ENCODE data around the gene TSPAN9. TPM values are rescaled to one million over a fixed set of nuclear protein-coding genes. Genes with fewer than 3 reads are reported as not detected.
A peak's percentile ranks its signal among the peaks of the same experiment; 100 is the strongest.

TSPAN9 gene
- total and polyA plus RNA-seq, 11 donors: 70.0 to 387 (median 151) TPM

DNA sequence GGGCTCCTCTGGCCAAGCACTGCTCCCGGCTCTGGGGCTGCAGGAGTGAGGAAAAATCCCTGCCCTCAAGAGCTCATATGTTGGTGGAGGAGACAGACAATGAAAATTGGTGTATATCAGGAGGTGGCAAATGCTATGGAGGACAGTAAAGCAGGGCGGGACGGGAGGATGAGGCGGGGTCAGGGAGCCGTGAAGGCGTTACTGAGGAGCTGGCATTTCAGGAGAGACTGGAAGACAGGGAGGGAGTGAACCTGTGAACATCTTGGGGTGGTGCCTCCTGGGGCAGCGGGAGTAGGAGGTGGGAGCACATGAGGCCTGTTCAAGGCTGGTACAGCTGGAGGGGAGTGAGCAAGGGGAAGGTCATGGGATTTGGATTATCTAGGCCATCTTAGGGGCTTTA lies 26.6 kb downstream of the TSPAN9 start:
- H3K27ac ChIP-seq: peak overlapping the region in 6 of 12 donors; percentile 12 to 65 (median 44)

DNA sequence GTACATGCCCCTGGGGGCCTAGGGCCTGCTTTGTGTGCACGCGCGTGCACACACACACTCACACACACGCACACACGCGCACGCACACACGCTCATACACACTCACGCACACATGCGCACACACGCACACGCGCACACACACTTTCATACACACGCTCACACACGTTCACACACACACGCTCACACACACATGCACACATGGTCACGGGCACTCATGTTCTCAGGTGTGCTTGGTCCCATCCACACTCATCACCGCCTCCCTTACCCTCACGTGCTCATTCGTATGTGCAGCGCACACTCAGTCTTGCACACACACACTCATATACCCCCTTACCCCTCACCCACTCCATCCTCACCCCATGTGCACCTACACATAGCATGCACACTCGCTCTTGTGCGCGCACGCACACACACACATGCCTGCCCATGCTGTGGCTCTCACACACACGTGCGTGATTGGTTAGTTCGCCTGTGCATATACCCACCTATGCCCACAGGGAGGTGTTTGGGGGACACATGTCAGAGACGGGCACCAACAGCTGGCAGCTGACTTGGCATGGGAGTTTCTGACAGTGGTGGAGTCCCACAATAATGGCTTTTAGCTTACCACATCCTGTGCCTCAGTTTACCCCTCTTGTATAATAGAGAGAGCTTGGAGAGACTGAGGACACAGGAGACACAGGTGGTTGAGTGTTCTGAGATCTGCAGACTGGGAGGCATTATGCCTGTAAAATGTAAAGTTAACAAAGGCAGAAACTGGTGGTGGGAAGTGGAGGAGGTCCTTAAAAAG lies 28.7 kb downstream of the TSPAN9 start:
- no peak for TF ChIP-seq POLR2A (IDR thresholded peaks at IDR 0.05)
- TF ChIP-seq, protein P1, sequence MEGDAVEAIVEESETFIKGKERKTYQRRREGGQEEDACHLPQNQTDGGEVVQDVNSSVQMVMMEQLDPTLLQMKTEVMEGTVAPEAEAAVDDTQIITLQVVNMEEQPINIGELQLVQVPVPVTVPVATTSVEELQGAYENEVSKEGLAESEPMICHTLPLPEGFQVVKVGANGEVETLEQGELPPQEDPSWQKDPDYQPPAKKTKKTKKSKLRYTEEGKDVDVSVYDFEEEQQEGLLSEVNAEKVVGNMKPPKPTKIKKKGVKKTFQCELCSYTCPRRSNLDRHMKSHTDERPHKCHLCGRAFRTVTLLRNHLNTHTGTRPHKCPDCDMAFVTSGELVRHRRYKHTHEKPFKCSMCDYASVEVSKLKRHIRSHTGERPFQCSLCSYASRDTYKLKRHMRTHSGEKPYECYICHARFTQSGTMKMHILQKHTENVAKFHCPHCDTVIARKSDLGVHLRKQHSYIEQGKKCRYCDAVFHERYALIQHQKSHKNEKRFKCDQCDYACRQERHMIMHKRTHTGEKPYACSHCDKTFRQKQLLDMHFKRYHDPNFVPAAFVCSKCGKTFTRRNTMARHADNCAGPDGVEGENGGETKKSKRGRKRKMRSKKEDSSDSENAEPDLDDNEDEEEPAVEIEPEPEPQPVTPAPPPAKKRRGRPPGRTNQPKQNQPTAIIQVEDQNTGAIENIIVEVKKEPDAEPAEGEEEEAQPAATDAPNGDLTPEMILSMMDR (IDR thresholded peaks at IDR 0.05): no peak
- H3K9me3 ChIP-seq: no peaks in the 10 kb centered on the region
- H3K27ac ChIP-seq: no peak overlapping the region
- DNase-seq (peak in 1 of 5 donors; percentile 23), ATAC-seq (peak in 1 of 4 donors; percentile 3)
- intact Hi-C loops (cut with DNase I): no loop called here
- peaks cover 19 to 80% (median 59%) of the 10 kb centered on the region in 12 donors for H3K4me1 ChIP-seq
- no peak overlapping the region for H3K4me3 ChIP-seq
- WGBS, 4 donors: 87 to 93% (median 90%) methylated on average over 29 of the region's 29 CpGs
- peaks cover 0 to 4% (median under 1%) of the 10 kb centered on the region in 9 donors for H3K36me3 ChIP-seq
- H3K27me3 ChIP-seq: no peaks in the 10 kb centered on the region

More for the DNA sequence above, 26.6 kb downstream of the TSPAN9 start:
- DNase-seq: no peak
- Histone ChIP-seq H3K4me1 (peaks cover 19 to 83% (median 71%) of the 10 kb centered on the region in 12 donors), H3K4me3 (no peak overlapping the region), H3K27me3 (no peaks in the 10 kb centered on the region), H3K9me3 (peaks cover 0 to 6% (median 0%) of the 10 kb centered on the region in 12 donors), H3K36me3 (no peaks in the 10 kb centered on the region)
- 87 to 93% (median 88%) methylated on average over 7 of the region's 7 CpGs for WGBS, 4 donors
- TF ChIP-seq, protein P1 (IDR thresholded peaks at IDR 0.05): no peak
- TF ChIP-seq POLR2A (IDR thresholded peaks at IDR 0.05): no peak
- no peak for ATAC-seq
- intact Hi-C loops (cut with DNase I): no loop called here

DNA sequence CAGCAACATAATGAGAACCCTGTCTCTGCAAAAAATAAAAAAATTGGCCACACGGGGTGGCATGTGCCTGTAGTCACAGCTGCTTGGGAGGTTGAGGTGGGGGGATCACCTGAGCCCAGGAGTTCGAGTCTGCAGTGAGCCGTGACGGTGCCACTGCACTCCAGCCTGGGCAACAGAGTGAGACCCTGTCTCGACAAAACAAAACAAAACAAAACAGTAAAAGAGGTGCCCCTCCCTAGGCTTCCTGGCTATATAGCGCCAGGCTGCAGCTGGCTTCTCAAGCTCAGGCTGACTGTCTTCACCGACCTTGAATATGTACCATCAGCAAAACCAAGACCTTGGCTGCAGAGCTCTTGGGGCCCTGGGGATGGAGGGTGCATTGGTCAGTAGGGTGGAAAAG lies 29.4 kb downstream of the TSPAN9 start:
- H3K27ac ChIP-seq: peak overlapping the region in 5 of 12 donors; percentile 29 to 58 (median 46)

More for the DNA sequence above, 29.4 kb downstream of the TSPAN9 start:
- DNase-seq: peak in 1 of 5 donors; percentile 14
- 62 to 79% (median 69%) methylated on average over 7 of the region's 7 CpGs for WGBS, 4 donors
- H3K27me3 ChIP-seq: no peaks in the 10 kb centered on the region
- no peak overlapping the region for H3K4me3 ChIP-seq
- peaks cover 19 to 73% (median 56%) of the 10 kb centered on the region in 12 donors for H3K4me1 ChIP-seq
- no peak for ATAC-seq
- TF ChIP-seq, protein P1 (IDR thresholded peaks at IDR 0.05): no peak
- no peak for TF ChIP-seq POLR2A (IDR thresholded peaks at IDR 0.05)
- peaks cover 0 to 11% (median 3%) of the 10 kb centered on the region in 9 donors for H3K36me3 ChIP-seq
- intact Hi-C loops (cut with DNase I): no loop called here
- H3K9me3 ChIP-seq: no peaks in the 10 kb centered on the region

All from heart left ventricle (tissue), 16 donors.